Measurements from ENCODE around the gene C1QTNF5.

C1QTNF5 gene

GRCh38 chr11:119299416-119299815 is 41.3 kb downstream of the C1QTNF5 start:
- DNase-seq: no peak

- no peak for DNase-seq
These were observed 42.0 kb downstream of the C1QTNF5 start for GRCh38 chr11:119298726-119299125.

GRCh38 chr11:119297938-119298337 is 42.7 kb downstream of the C1QTNF5 start:
- no peak for DNase-seq

GRCh38 chr11:119295178-119295577 is 45.5 kb downstream of the C1QTNF5 start:
- DNase-seq: no peak

GRCh38 chr11:119293461-119293860 is 47.2 kb downstream of the C1QTNF5 start:
- no peak for DNase-seq

GRCh38 chr11:119290894-119291497 is 49.7 kb downstream of the C1QTNF5 start:
- no peak for DNase-seq
